K562 (cell line): Measurements from ENCODE around the gene RPS6KA4. TPM values are rescaled to one million over a fixed set of nuclear protein-coding genes. Genes with fewer than 3 reads are reported as not detected.

Experiments
- ATAC-seq: fragments of 200-7000 bp; cut with Tn5 transposase; 3 replicates; pipeline ENCODE4 v1.9.1; 2020; ENCODE audit warnings: moderate library complexity
- BruUV-seq: library from RNA; stranded (reverse); fragments of 400-500 nt; replicated peaks from 2 replicates; lab custom pipeline; 2021; lab: Mats Ljungman, UMichigan
- CTCF ChIA-PET: fragments of 300-600 bp; formaldehyde crosslinking; extraction: SDS; loops from one replicate; lab custom pipeline; 2021; ENCODE audit warnings: low intra/inter-chr PET ratio; lab: Yijun Ruan, JAX
- POLR2A ChIA-PET: fragments of 300-600, 350-650 bp; sonication (Branson Sonifier 250); formaldehyde crosslinking; extraction: SDS; loops from one replicate; lab custom pipeline; 2021; ENCODE audit warnings: antibody characterized with exemption, inconsistent platforms; lab: Yijun Ruan, JAX
- DNase-seq, 4 experiments: peaks; one replicate each; pipeline versions ENCODE4 v3.0.0 to v3.0.0-alpha.2; 2011 to 2018; ENCODE audit warnings: low spot score in 3 of 4, mixed read lengths in 3 of 4; ENCODE audit errors: extremely low read depth in 1 of 4
- FAIRE-seq: peaks from 2 replicates; lab custom pipeline; 2011; peaks lifted over from hg19 to GRCh38; lab: Jason Lieb, UNC
- H2AFZ ChIP-seq: 2 replicates; pipeline ENCODE4 v1.6.0; 2011; ENCODE audit warnings: low read depth, low read length, control low read depth, inconsistent platforms
- H3K27ac ChIP-seq: fragments of 200-600 bp; 3 replicates; pipeline ENCODE4 v1.8.0; 2011; ENCODE audit warnings: low read depth, mild to moderate bottlenecking, control low read depth, inconsistent platforms, low read length, moderate library complexity, mixed read lengths; ENCODE audit errors: extremely low read depth
- H3K27me3 ChIP-seq, 2 experiments: fragments of 300-600 bp in 1 of 2; 2 replicates in 1 of 2; 3 replicates in 1 of 2; pipeline versions ENCODE4 v1.6.0 to v1.8.0; 2011; ENCODE audit warnings: inconsistent platforms in 2 of 2, low read length in 2 of 2, mild to moderate bottlenecking in 1 of 2, mixed read lengths in 1 of 2, moderate library complexity in 1 of 2; ENCODE audit not compliant: control insufficient read depth in 2 of 2, insufficient read depth in 2 of 2
- H3K36me3 ChIP-seq: fragments of 300-600 bp; 3 replicates; pipeline ENCODE4 v1.8.0; 2011; ENCODE audit warnings: mild to moderate bottlenecking, low read length, inconsistent platforms; ENCODE audit not compliant: control insufficient read depth, insufficient read depth
- H3K4me1 ChIP-seq, 2 experiments: fragments of 200-600 bp in 1 of 2; replicated peaks in 1 of 2; 2 replicates in 1 of 2; 3 replicates in 1 of 2; pipeline versions ENCODE4 v1.5.1 to v1.8.0; 2011; ENCODE audit warnings: inconsistent platforms in 2 of 2, low read length in 2 of 2, mild to moderate bottlenecking in 1 of 2, mixed read lengths in 1 of 2, moderate library complexity in 1 of 2; ENCODE audit not compliant: control insufficient read depth in 2 of 2, insufficient read depth in 2 of 2
- H3K4me2 ChIP-seq: 2 replicates; pipeline ENCODE4 v1.6.1; 2011; ENCODE audit warnings: low read length, control low read depth, inconsistent platforms, mixed read lengths; ENCODE audit not compliant: insufficient read depth
- H3K4me3 ChIP-seq: fragments of 200-600 bp; sonication (generic), shearing (Covaris generic); 2 replicates; pipeline ENCODE4 v1.5.1; 2016; ENCODE audit warnings: control low read depth, inconsistent platforms
- H3K79me2 ChIP-seq: fragments of 200-600 bp; 3 replicates; pipeline ENCODE4 v1.8.0; 2011; ENCODE audit warnings: low read length, inconsistent platforms; ENCODE audit not compliant: control insufficient read depth, insufficient read depth
- H3K9ac ChIP-seq, 2 experiments: 2 replicates each; pipeline versions ENCODE4 v1.6.0 to v1.6.1; 2011; ENCODE audit warnings: low read depth in 2 of 2, low read length in 2 of 2, control low read depth in 1 of 2, inconsistent platforms in 1 of 2, mild to moderate bottlenecking in 1 of 2, mixed read lengths in 1 of 2; ENCODE audit not compliant: insufficient read depth in 1 of 2
- H3K9me1 ChIP-seq: one replicate; pipeline ENCODE4 v1.6.0; 2011; ENCODE audit warnings: inconsistent platforms, mild to moderate bottlenecking, low read length, moderate library complexity; ENCODE audit not compliant: control insufficient read depth, insufficient read depth
- H3K9me3 ChIP-seq: replicated peaks from 2 replicates; pipeline ENCODE4 v1.5.1; 2011; ENCODE audit warnings: low read depth, low read length, inconsistent platforms; ENCODE audit not compliant: control insufficient read depth, insufficient read depth
- H4K20me1 ChIP-seq: replicated peaks from 2 replicates; pipeline ENCODE4 v1.6.1; 2011; ENCODE audit warnings: low read length, inconsistent platforms, mixed read lengths; ENCODE audit not compliant: control insufficient read depth, insufficient read depth
- ARID4B ChIP-seq: sonication (generic); formaldehyde crosslinking; IDR thresholded peaks from 2 replicates; pipeline ENCODE4 v1.8.0; 2022; ENCODE audit warnings: mild to moderate bottlenecking, missing genetic modification reagents
- ETV6 ChIP-seq, 3 experiments: fragments of 150-350 bp in 1 of 3; sonication (generic) in 1 of 3; formaldehyde crosslinking in 1 of 3; IDR thresholded peaks; 2 replicates each; pipeline versions ENCODE4 v1.6.1 to v1.8.0; 2014 to 2022; ENCODE audit warnings: borderline replicate concordance in 2 of 3, low read depth in 2 of 3, antibody characterized with exemption in 1 of 3, low read length in 1 of 3, mild to moderate bottlenecking in 1 of 3, missing genetic modification reagents in 1 of 3
- FOXM1 ChIP-seq, 2 experiments: fragments of 450-650 bp in 1 of 2; sonication (generic) in 1 of 2; formaldehyde crosslinking in 1 of 2; IDR thresholded peaks; 2 replicates each; pipeline versions ENCODE4 v1.6.1 to v1.9.0; 2017 to 2022; ENCODE audit warnings: low read depth in 2 of 2, mild to moderate bottlenecking in 2 of 2, missing genetic modification reagents in 1 of 2, moderate library complexity in 1 of 2
- RAD21 ChIP-seq, 2 experiments: fragments of 250-450 bp in 1 of 2; fragments of 450-650 bp in 1 of 2; sonication (Bioruptor Pico) in 1 of 2; formaldehyde crosslinking in 1 of 2; IDR thresholded peaks in 1 of 2; conservative IDR thresholded peaks in 1 of 2; 2 replicates each; pipeline versions ENCODE4 v1.4.0 to v1.8.0; 2020 to 2022; ENCODE audit warnings: mild to moderate bottlenecking in 2 of 2, moderate library complexity in 1 of 2
- SAFB2 ChIP-seq: fragments of 200-400 bp; formaldehyde crosslinking; IDR thresholded peaks from 2 replicates; pipeline ENCODE4 v1.6.1; 2018; ENCODE audit warnings: borderline replicate concordance, low read length, low read depth, moderate library complexity; ENCODE audit not compliant: severe bottlenecking
- SIN3A ChIP-seq, 2 experiments: fragments of 150-350 bp in 1 of 2; IDR thresholded peaks; 2 replicates each; pipeline ENCODE4 v1.6.1; 2011 to 2016; ENCODE audit warnings: borderline replicate concordance in 2 of 2, low read depth in 2 of 2, low read length in 2 of 2, mild to moderate bottlenecking in 2 of 2, moderate library complexity in 2 of 2; ENCODE audit not compliant: control insufficient read depth in 1 of 2
- ZBTB17 ChIP-seq: fragments of 450-650 bp; formaldehyde crosslinking; IDR thresholded peaks from 2 replicates; pipeline ENCODE4 v1.4.0; 2020; ENCODE audit warnings: mild to moderate bottlenecking
- ZBTB5 ChIP-seq: fragments of 450-650 bp; IDR thresholded peaks from 2 replicates; pipeline ENCODE4 v1.6.1; 2017; ENCODE audit warnings: antibody characterized with exemption
- ZNF282 ChIP-seq: sonication (generic); formaldehyde crosslinking; IDR thresholded peaks from 2 replicates; pipeline ENCODE4 v1.8.1; 2023; ENCODE audit warnings: missing genetic modification reagents
- ZNF354B ChIP-seq: fragments of 250-450 bp; sonication (Bioruptor Pico); IDR thresholded peaks from 2 replicates; pipeline ENCODE4 v1.4.0; 2020
- ZNF584 ChIP-seq: fragments of 200-800 bp; sonication (Bioruptor generic); IDR thresholded peaks from 2 replicates; pipeline ENCODE4 v1.6.1; 2016; ENCODE audit warnings: low read depth, mild to moderate bottlenecking, missing genetic modification characterization, missing compliant biosample characterization
- ZNF586 ChIP-seq: fragments of 450-650 bp; formaldehyde crosslinking; conservative IDR thresholded peaks from 2 replicates; pipeline ENCODE4 v1.4.0; 2020; ENCODE audit warnings: mild to moderate bottlenecking, moderate library complexity
- WGBS: fragments of 100-300 bp; shearing (Covaris generic); methylation state at CpG from one replicate; pipeline ENCODE4 v1.1.6; 2016; ENCODE audit warnings: low coverage, mixed read lengths; ENCODE audit not compliant: insufficient coverage; ENCODE audit errors: missing lambda C conversion rate; 5-methylcytosine and 5-hydroxymethylcytosine counted together
- in situ Hi-C: fragments of 300-500 bp; cut with MboI; formaldehyde crosslinking; loops from 4 replicates; pipeline ENCODE4 v1.15.0; 2018; ENCODE audit warnings: inconsistent platforms, mixed read lengths
- intact Hi-C: fragments of 100-400 bp; cut with micrococcal nuclease; formaldehyde crosslinking; loops from 2 replicates; pipeline ENCODE4 v1.14.2; 2022
- polyA plus RNA-seq, 8 experiments: library from polyadenylated mRNA; depleted of rRNA in 4 of 8; stranded (reverse) in 5 of 8; unstranded in 3 of 8; fragments of >200 nt; fragmentation: Nextera tagmentation in 2 of 8; fragmentation: Illumina TruSeq in 1 of 8; extraction: Ambion mirVana in 2 of 8; extraction: Trizol in 1 of 8; gene quantifications; 2 replicates each; pipeline versions ENCODE4 v1.2.1 to v1.2.3, GENCODE V29; 2011 to 2014; ENCODE audit warnings: inconsistent platforms in 1 of 8, missing spikeins in 1 of 8
- total RNA-seq, 7 experiments: library from RNA; depleted of rRNA in 6 of 7; stranded (reverse); fragments of >200 nt in 6 of 7; fragmentation: Illumina TruSeq in 2 of 7; extraction: Trizol in 2 of 7; gene quantifications; 2 replicates each; pipeline versions ENCODE4 v1.2.1 to v1.2.3, GENCODE V29; 2011 to 2021; ENCODE audit warnings: low replicate concordance in 1 of 7

RPS6KA4 gene
- total and polyA plus RNA-seq, 9 of the 15 experiments (the other 6 are each of a cell fraction or from before 2014, with no cell fraction given) = 0.15 to 23.8 (median 9.8) TPM

GRCh38 chr11:64331569-64332371 is 27.2 kb upstream of the RPS6KA4 start:
- peak; percentile 72 to 91 (median 74) for DNase-seq
- Histone ChIP-seq H3K4me1 (peaks cover 32 to 48% of the 10 kb centered on the region in 2 experiments), H2AFZ (peak overlapping the region; percentile 100), H3K4me3 (no peak overlapping the region), H3K4me2 (peak overlapping the region; percentile 72), H3K27ac (peak overlapping the region; percentile 79), H4K20me1 (no peaks in the 10 kb centered on the region), H3K79me2 (no peaks in the 10 kb centered on the region), H3K9ac (peak overlapping the region; percentile 67 to 89), H3K27me3 (no peaks in the 10 kb centered on the region), H3K36me3 (no peaks in the 10 kb centered on the region; the same call in 2 of the 3 replicates), H3K9me1 (no peaks in the 10 kb centered on the region), H3K9me3 (no peaks in the 10 kb centered on the region; the same call in 1 of the 2 replicates)
- peak; percentile 77 for ATAC-seq
- in situ Hi-C loops = no loop called here
- peak; percentile 87 for FAIRE-seq
- CTCF ChIA-PET = interaction anchor here (1.3 kb wide), 1 partner anchor 14 kb away, joined by 4 read pairs; the partner anchor contains the start of genes PRDX5 and TRMT112
- POLR2A ChIA-PET = interaction anchor here (0.6 to 1.8 kb wide), 13 partner anchors 9 to 334 kb away, joined by 3 to 15 read pairs (median 4); partner anchors contain the start of genes ESRRA, PRDX5 and TRMT112
- intact Hi-C loops = loop anchor here (1.0 kb wide), 1 partner anchor 14 kb away; the partner anchor contains the start of gene TRMT112
- BruUV-seq = no TSS peak
- WGBS = 26% methylated on average over 19 of the region's 20 CpGs
- TF ChIP-seq ARID4B (CRISPR knock-in tag) = no peak
- TF ChIP-seq SIN3A (IDR thresholded peaks at IDR 0.05; ENCODE audit: borderline replicate concordance in 2 of 2, control insufficient read depth in 1 of 2, low read depth in 2 of 2, low read length in 2 of 2) = no peak
- no peak for TF ChIP-seq ZNF354B
- peak; percentile 51 to 71 for TF ChIP-seq RAD21 (CRISPR knock-in tag; conservative IDR thresholded peaks at IDR 0.05 in 1 of 2, IDR thresholded peaks at IDR 0.05 in 1 of 2)
- TF ChIP-seq ZNF586 (CRISPR knock-in tag) = no peak
- peak; percentile 59; the same call in 1 of the 2 replicates for TF ChIP-seq ZBTB5
- TF ChIP-seq ZNF584 = no peak
- TF ChIP-seq FOXM1 (IDR thresholded peaks at IDR 0.05; ENCODE audit: low read depth) = no peak
- TF ChIP-seq FOXM1 (CRISPR knock-in tag; IDR thresholded peaks at IDR 0.05; ENCODE audit: low read depth) = no peak
- TF ChIP-seq SAFB2 = no peak
- TF ChIP-seq ZNF282 (CRISPR knock-in tag) = no peak
- TF ChIP-seq ZBTB17 (CRISPR knock-in tag) = peak; percentile 59; the same call in 1 of the 2 replicates
- no peak for TF ChIP-seq ETV6 (IDR thresholded peaks at IDR 0.05; ENCODE audit: borderline replicate concordance in 1 of 2, low read depth in 2 of 2, low read length in 1 of 2)
- no peak for TF ChIP-seq ETV6 (CRISPR knock-in tag; IDR thresholded peaks at IDR 0.05; ENCODE audit: borderline replicate concordance)
